Measurements from ENCODE around the gene USH2A. TPM values are rescaled to one million over a fixed set of nuclear protein-coding genes. Genes with fewer than 3 reads are reported as not detected.

Gene USH2A
- polyA plus RNA-seq, 1 of the 3 experiments (the other 2 are of a cell fraction), result under 0.01 TPM

GRCh38 chr1:215681041-215681440 is 742.2 kb downstream of the USH2A start:
- DNase-seq, result no peak
- 30% methylated on average over 2 of the region's 2 CpGs for WGBS (ENCODE audit: low lambda C conversion rate)
- no peak overlapping the region for H3K4me3 ChIP-seq (ENCODE audit: low read depth in 2 of 2, low read length in 1 of 2)
- no peak overlapping the region for H3K9ac ChIP-seq
- H3K4me1 ChIP-seq (ENCODE audit: control insufficient read depth in 1 of 2, insufficient read depth in 2 of 2, low read depth in 1 of 2, low read length in 1 of 2), result no peaks in the 10 kb centered on the region
- H3K36me3 ChIP-seq (replicated peaks in 1 of 2; ENCODE audit: control insufficient read depth in 1 of 2, insufficient read depth in 2 of 2, low read length in 1 of 2), result no peaks in the 10 kb centered on the region
- no peaks in the 10 kb centered on the region for H3K79me2 ChIP-seq (ENCODE audit: insufficient read depth)
- no peak overlapping the region for H3K27ac ChIP-seq (ENCODE audit: low read depth in 2 of 2, low read length in 1 of 2)
- no peaks in the 10 kb centered on the region for H3K9me3 ChIP-seq
- TF ChIP-seq RCOR1 (IDR thresholded peaks at IDR 0.05; ENCODE audit: low read length) (no peak), NFIC (IDR thresholded peaks at IDR 0.05; ENCODE audit: borderline replicate concordance) (no peak), POLR2AphosphoS5 (IDR thresholded peaks at IDR 0.05; ENCODE audit: low read depth, low read length) (no peak), CHD2 (IDR thresholded peaks at IDR 0.05; ENCODE audit: low read length, partially characterized antibody) (no peak), FOXJ3 (CRISPR knock-in tag; IDR thresholded peaks at IDR 0.05) (no peak), SMC3 (IDR thresholded peaks at IDR 0.05; ENCODE audit: low read depth, low read length) (no peak), SIN3A (IDR thresholded peaks at IDR 0.05; ENCODE audit: borderline replicate concordance, low read depth, low read length) (no peak)
- TF ChIP-seq, protein P1, sequence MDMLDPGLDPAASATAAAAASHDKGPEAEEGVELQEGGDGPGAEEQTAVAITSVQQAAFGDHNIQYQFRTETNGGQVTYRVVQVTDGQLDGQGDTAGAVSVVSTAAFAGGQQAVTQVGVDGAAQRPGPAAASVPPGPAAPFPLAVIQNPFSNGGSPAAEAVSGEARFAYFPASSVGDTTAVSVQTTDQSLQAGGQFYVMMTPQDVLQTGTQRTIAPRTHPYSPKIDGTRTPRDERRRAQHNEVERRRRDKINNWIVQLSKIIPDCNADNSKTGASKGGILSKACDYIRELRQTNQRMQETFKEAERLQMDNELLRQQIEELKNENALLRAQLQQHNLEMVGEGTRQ (IDR thresholded peaks at IDR 0.05; ENCODE audit: borderline replicate concordance, low read depth, low read length), result no peak
- TF ChIP-seq, protein P2, sequence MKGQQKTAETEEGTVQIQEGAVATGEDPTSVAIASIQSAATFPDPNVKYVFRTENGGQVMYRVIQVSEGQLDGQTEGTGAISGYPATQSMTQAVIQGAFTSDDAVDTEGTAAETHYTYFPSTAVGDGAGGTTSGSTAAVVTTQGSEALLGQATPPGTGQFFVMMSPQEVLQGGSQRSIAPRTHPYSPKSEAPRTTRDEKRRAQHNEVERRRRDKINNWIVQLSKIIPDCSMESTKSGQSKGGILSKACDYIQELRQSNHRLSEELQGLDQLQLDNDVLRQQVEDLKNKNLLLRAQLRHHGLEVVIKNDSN (IDR thresholded peaks at IDR 0.05; ENCODE audit: borderline replicate concordance, low read depth), result no peak
- H4K20me1 ChIP-seq (ENCODE audit: insufficient read depth), result no peaks in the 10 kb centered on the region
- no peaks in the 10 kb centered on the region for H3K9me2 ChIP-seq
- no peak overlapping the region for H3K4me2 ChIP-seq
- ChIA-PET POLR2A (no interaction called here), CTCF (no interaction called here)
- no peaks in the 10 kb centered on the region for H3K27me3 ChIP-seq (ENCODE audit: insufficient read depth)
- H2AFZ ChIP-seq (ENCODE audit: low read depth), result no peak overlapping the region
- no peaks in the 10 kb centered on the region for H3F3A ChIP-seq (replicated peaks; ENCODE audit: insufficient read depth)

DNA sequence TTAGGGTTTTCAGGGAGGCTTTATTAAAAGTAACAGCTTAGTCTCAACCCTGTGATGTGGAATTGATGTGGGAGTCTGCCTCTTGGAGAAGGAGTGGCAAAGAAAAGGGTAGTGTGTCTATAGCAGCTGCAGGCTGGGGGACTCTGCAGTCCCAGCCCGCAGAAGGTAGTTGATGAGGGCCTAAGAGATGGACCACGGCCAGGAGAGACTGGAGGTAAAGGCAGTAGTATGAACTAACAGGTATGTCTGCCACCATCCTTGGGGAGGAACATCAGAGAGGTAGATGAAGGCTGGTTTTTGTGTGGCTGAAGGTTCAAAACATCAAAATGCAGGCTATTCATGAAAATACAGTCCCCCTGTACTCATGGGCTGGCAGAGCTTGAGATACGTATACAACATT is 744.0 kb downstream of the USH2A start:
- H3K4me3 ChIP-seq (ENCODE audit: low read depth in 2 of 2, low read length in 1 of 2), result no peak overlapping the region
- POLR2A ChIA-PET, result no interaction called here

More for the DNA sequence above, 744.0 kb downstream of the USH2A start:
- Histone ChIP-seq H2AFZ (ENCODE audit: low read depth) (no peak overlapping the region), H3K9me2 (no peaks in the 10 kb centered on the region), H3K4me1 (ENCODE audit: control insufficient read depth in 1 of 2, insufficient read depth in 2 of 2, low read depth in 1 of 2, low read length in 1 of 2) (no peaks in the 10 kb centered on the region), H3K79me2 (ENCODE audit: insufficient read depth) (no peaks in the 10 kb centered on the region), H3F3A (replicated peaks; ENCODE audit: insufficient read depth) (no peaks in the 10 kb centered on the region), H3K9me3 (no peaks in the 10 kb centered on the region), H3K27me3 (ENCODE audit: insufficient read depth) (no peaks in the 10 kb centered on the region), H3K27ac (ENCODE audit: low read depth in 2 of 2, low read length in 1 of 2) (no peak overlapping the region), H3K36me3 (replicated peaks in 1 of 2; ENCODE audit: control insufficient read depth in 1 of 2, insufficient read depth in 2 of 2, low read length in 1 of 2) (no peaks in the 10 kb centered on the region), H4K20me1 (ENCODE audit: insufficient read depth) (no peaks in the 10 kb centered on the region), H3K4me2 (no peak overlapping the region), H3K9ac (no peak overlapping the region)
- CTCF ChIA-PET, result interaction anchor here (0.7 to 1.4 kb wide), 3 partner anchors 33 to 550 kb away, joined by 3 read pairs; no protein-coding TSS in a partner anchor
- 34% methylated on average over 3 of the region's 3 CpGs for WGBS (ENCODE audit: low lambda C conversion rate)
- TF ChIP-seq MXI1 (IDR thresholded peaks at IDR 0.05; ENCODE audit: low read depth, low read length) (no peak), FOSL2 (IDR thresholded peaks at IDR 0.05; ENCODE audit: borderline replicate concordance, low read depth) (no peak), TAF1 (IDR thresholded peaks at IDR 0.05; ENCODE audit: borderline replicate concordance, low read depth, low read length) (no peak), TEAD4 (IDR thresholded peaks at IDR 0.05; ENCODE audit: borderline replicate concordance, insufficient read depth) (no peak), ZBTB33 (IDR thresholded peaks at IDR 0.05; ENCODE audit: borderline replicate concordance, low read depth) (no peak), TCF12 (IDR thresholded peaks at IDR 0.05) (no peak), EP300 (IDR thresholded peaks at IDR 0.05; ENCODE audit: borderline replicate concordance in 1 of 2, low read depth in 1 of 2, low read length in 1 of 2) (no peak), RFX5 (IDR thresholded peaks at IDR 0.05; ENCODE audit: low read length) (no peak), SIN3A (IDR thresholded peaks at IDR 0.05; ENCODE audit: borderline replicate concordance, low read depth, low read length) (no peak), EZH2phosphoT487 (IDR thresholded peaks at IDR 0.05; ENCODE audit: borderline replicate concordance, low read depth) (no peak), RXRA (IDR thresholded peaks at IDR 0.05; ENCODE audit: borderline replicate concordance, low read depth) (no peak)
- TF ChIP-seq, protein P1 (IDR thresholded peaks at IDR 0.05; ENCODE audit: borderline replicate concordance, low read depth, low read length), result no peak
- TF ChIP-seq, protein P2 (IDR thresholded peaks at IDR 0.05; ENCODE audit: borderline replicate concordance, low read depth), result no peak
- DNase-seq, result no peak
